Stimulated activated CD4-positive, alpha-beta T cell treated with anti-CD3 and anti-CD28 coated beads, Interleukin-2, amount 100 ng/mL, for 24 hours (primary cell): ENCODE measurements around the gene MEGF10.
"Not testable (repeated sequence)": the region's sequence is repeated elsewhere in the genome, so short reads cannot be mapped to it uniquely, and the experiment has no call there.

Experiments
- DNase-seq, 2 donors: peaks; one replicate each; pipeline ENCODE4 v3.0.0-alpha.2; 2020

The MEGF10 gene

GRCh38 chr5:127290019-127290945, at the start of gene MEGF10:
Gene MEGF10 (plus strand): TSS chr5:127290796. CDS start chr5:127331309, 40,513 bp downstream.
- DNase-seq = peak in 1 of 2 donors; percentile 41

GRCh38 chr5:127243011-127243410, 47.6 kb upstream of the MEGF10 start:
- DNase-seq = no peak

- DNase-seq = no peak
Measured at GRCh38 chr5:127254729-127255284, 35.8 kb upstream of the MEGF10 start.

- DNase-seq = no peak
Measured at GRCh38 chr5:127256886-127257597, 33.6 kb upstream of the MEGF10 start.

GRCh38 chr5:127260686-127261085, 29.9 kb upstream of the MEGF10 start:
- no peak for DNase-seq

GRCh38 chr5:127265473-127265872, 25.1 kb upstream of the MEGF10 start:
- not testable (repeated sequence) for DNase-seq

- not testable (repeated sequence) for DNase-seq
Measured at GRCh38 chr5:127268342-127268741, 22.3 kb upstream of the MEGF10 start.

- DNase-seq = not testable (repeated sequence)
Measured at GRCh38 chr5:127270713-127271112, 19.9 kb upstream of the MEGF10 start.

GRCh38 chr5:127275641-127276193, 14.9 kb upstream of the MEGF10 start:
- DNase-seq = no peak

- no peak for DNase-seq
Measured at GRCh38 chr5:127280491-127281220, 9.9 kb upstream of the MEGF10 start.

GRCh38 chr5:127281609-127282008, 9.0 kb upstream of the MEGF10 start:
- DNase-seq = no peak

GRCh38 chr5:127288676-127289075, 1.9 kb upstream of the MEGF10 start:
- no peak for DNase-seq

GRCh38 chr5:127290946-127291693, 524 bp downstream of the MEGF10 start:
- no peak for DNase-seq

GRCh38 chr5:127292030-127292735, 1.6 kb downstream of the MEGF10 start:
- no peak for DNase-seq

GRCh38 chr5:127293373-127293772, 2.8 kb downstream of the MEGF10 start:
- DNase-seq = no peak

GRCh38 chr5:127294829-127295228, 4.2 kb downstream of the MEGF10 start:
- DNase-seq = no peak

GRCh38 chr5:127295454-127295853, 4.9 kb downstream of the MEGF10 start:
- DNase-seq = no peak

- no peak for DNase-seq
Measured at GRCh38 chr5:127296321-127296720, 5.7 kb downstream of the MEGF10 start.

- not testable (repeated sequence) for DNase-seq
Measured at GRCh38 chr5:127296894-127297293, 6.3 kb downstream of the MEGF10 start.

- DNase-seq = no peak
Measured at GRCh38 chr5:127297348-127298035, 6.9 kb downstream of the MEGF10 start.
